WTC11 (cell line): ENCODE measurements around the gene ABCA13. TPM values are rescaled to one million over a fixed set of nuclear protein-coding genes. Genes with fewer than 3 reads are reported as not detected.

Experiments used
- ATAC-seq: fragments of 200-7000 bp; cut with Tn5 transposase; 2 replicates; pipeline ENCODE4 v1.10.0; 2021; ENCODE audit warnings: mild to moderate bottlenecking, moderate library complexity
- CTCF ChIA-PET: fragments of 300-600 bp; sonication (Branson Sonifier 250); formaldehyde crosslinking; loops from one replicate; lab custom pipeline; 2021; ENCODE audit warnings: antibody characterized with exemption; lab: Charles Lee
- POLR2A ChIA-PET: fragments of 350-600 bp; sonication (Branson Sonifier 250); formaldehyde crosslinking; loops from one replicate; lab custom pipeline; 2021; ENCODE audit warnings: antibody characterized with exemption; lab: Charles Lee
- DNase-seq: peaks from one replicate; pipeline ENCODE4 v3.0.0; 2021; ENCODE audit warnings: low spot score
- H3K27ac Mint-ChIP-seq: 2 replicates; pipeline ENCODE4 v1.8.0; 2021; ENCODE audit warnings: mixed read lengths
- H3K27me3 Mint-ChIP-seq: 2 replicates; pipeline ENCODE4 v1.8.0; 2021; ENCODE audit warnings: low read depth, mild to moderate bottlenecking, moderate library complexity, mixed read lengths
- H3K36me3 Mint-ChIP-seq: 2 replicates; pipeline ENCODE4 v1.8.0; 2021; ENCODE audit warnings: mixed read lengths
- H3K4me1 Mint-ChIP-seq: 2 replicates; pipeline ENCODE4 v1.8.0; 2022; ENCODE audit warnings: mixed read lengths
- H3K4me3 Mint-ChIP-seq: 2 replicates; pipeline ENCODE4 v1.8.0; 2021; ENCODE audit warnings: mild to moderate bottlenecking, moderate library complexity, mixed read lengths
- H3K9me3 Mint-ChIP-seq: 2 replicates; pipeline ENCODE4 v1.8.0; 2021; ENCODE audit warnings: mixed read lengths
- AFF4 ChIP-seq: sonication (generic); formaldehyde crosslinking; IDR thresholded peaks from 2 replicates; pipeline ENCODE4 v1.8.1; 2023; ENCODE audit warnings: mild to moderate bottlenecking, missing genetic modification reagents, borderline replicate concordance
- CDX4 ChIP-seq: fragments of 250-450 bp; sonication (Bioruptor Pico); IDR thresholded peaks from 2 replicates; pipeline ENCODE4 v1.9.0; 2021; ENCODE audit warnings: moderate library complexity, mild to moderate bottlenecking, inconsistent platforms, borderline replicate concordance
- CREM ChIP-seq: sonication (generic); formaldehyde crosslinking; IDR thresholded peaks from 2 replicates; pipeline ENCODE4 v1.8.1; 2022; ENCODE audit warnings: mild to moderate bottlenecking, missing genetic modification reagents, moderate library complexity
- ERG ChIP-seq: fragments of 250-450 bp; sonication (Bioruptor Pico); IDR thresholded peaks from 2 replicates; pipeline ENCODE4 v1.8.0; 2021; ENCODE audit warnings: mild to moderate bottlenecking
- FOXJ3 ChIP-seq: sonication (generic); formaldehyde crosslinking; IDR thresholded peaks from 2 replicates; pipeline ENCODE4 v1.9.0; 2021; ENCODE audit warnings: missing genetic modification reagents, mild to moderate bottlenecking, borderline replicate concordance
- FOXK1 ChIP-seq: sonication (generic); formaldehyde crosslinking; IDR thresholded peaks from 2 replicates; pipeline ENCODE4 v1.8.0; 2022; ENCODE audit warnings: mild to moderate bottlenecking, moderate library complexity, missing genetic modification reagents
- JUN ChIP-seq: sonication (generic); formaldehyde crosslinking; IDR thresholded peaks from 2 replicates; pipeline ENCODE4 v1.8.0; 2023; ENCODE audit warnings: mild to moderate bottlenecking, missing genetic modification reagents
- KAT7 ChIP-seq: sonication (generic); formaldehyde crosslinking; IDR thresholded peaks from 2 replicates; pipeline ENCODE4 v1.8.1; 2023; ENCODE audit warnings: missing genetic modification reagents, mild to moderate bottlenecking, borderline replicate concordance
- MLX ChIP-seq: sonication (generic); formaldehyde crosslinking; IDR thresholded peaks from 2 replicates; pipeline ENCODE4 v1.8.1; 2023; ENCODE audit warnings: mild to moderate bottlenecking, missing genetic modification reagents, moderate library complexity
- NFYB ChIP-seq: sonication (generic); formaldehyde crosslinking; conservative IDR thresholded peaks from 2 replicates; pipeline ENCODE4 v1.8.0; 2022; ENCODE audit warnings: low read depth, missing genetic modification reagents
- RELA ChIP-seq: sonication (generic); formaldehyde crosslinking; IDR thresholded peaks from 2 replicates; pipeline ENCODE4 v1.8.1; 2022; ENCODE audit warnings: missing genetic modification reagents, mild to moderate bottlenecking, borderline replicate concordance
- SMAD3 ChIP-seq: sonication (generic); formaldehyde crosslinking; IDR thresholded peaks from 2 replicates; pipeline ENCODE4 v1.8.0; 2022; ENCODE audit warnings: missing genetic modification reagents, mild to moderate bottlenecking, borderline replicate concordance
- SP1 ChIP-seq: sonication (generic); formaldehyde crosslinking; conservative IDR thresholded peaks from 2 replicates; pipeline ENCODE4 v1.8.1; 2022; ENCODE audit warnings: missing genetic modification reagents
- USF1 ChIP-seq: sonication (generic); formaldehyde crosslinking; IDR thresholded peaks from 2 replicates; pipeline ENCODE4 v1.8.0; 2022; ENCODE audit warnings: mild to moderate bottlenecking, missing genetic modification reagents
- ZNF121 ChIP-seq: sonication (generic); formaldehyde crosslinking; IDR thresholded peaks from 2 replicates; pipeline ENCODE4 v1.8.0; 2023; ENCODE audit warnings: missing genetic modification reagents
- ZNF219 ChIP-seq: sonication (generic); formaldehyde crosslinking; IDR thresholded peaks from 2 replicates; pipeline ENCODE4 v1.8.0; 2023; ENCODE audit warnings: missing genetic modification reagents, mild to moderate bottlenecking, borderline replicate concordance
- total RNA-seq: library from RNA; stranded (reverse); gene quantifications from 3 replicates; pipeline ENCODE4 v1.2.3, GENCODE V29; 2021

ABCA13 gene
- total RNA-seq, 1 experiment from 2014 or later: 0.04 TPM

GRCh38 chr7:48217753-48218152, 46.5 kb downstream of the ABCA13 start (continued):
- no peak for TF ChIP-seq AFF4

GRCh38 chr7:48224042-48224441, 52.8 kb downstream of the ABCA13 start:
- ChIA-PET POLR2A (no interaction called here), CTCF (no interaction called here)
- Mint-ChIP-seq H3K4me3 (no peak overlapping the region), H3K27ac (no peak overlapping the region), H3K9me3 (peaks cover 3% of the 10 kb centered on the region; the same call in 1 of the 2 replicates), H3K36me3 (no peaks in the 10 kb centered on the region), H3K27me3 (no peaks in the 10 kb centered on the region), H3K4me1 (no peaks in the 10 kb centered on the region)
- DNase-seq: no peak
- TF ChIP-seq RELA: no peak
- no peak for TF ChIP-seq NFYB
- TF ChIP-seq FOXJ3 (CRISPR knock-in tag): no peak
- TF ChIP-seq JUN (CRISPR knock-in tag): no peak
- no peak for ATAC-seq

GRCh38 chr7:48225101-48225500, 53.8 kb downstream of the ABCA13 start:
- DNase-seq: no peak
- ChIA-PET POLR2A (no interaction called here), CTCF (no interaction called here)
- Mint-ChIP-seq H3K4me1 (no peaks in the 10 kb centered on the region), H3K27ac (no peak overlapping the region), H3K4me3 (no peak overlapping the region), H3K36me3 (no peaks in the 10 kb centered on the region), H3K9me3 (peaks cover 3% of the 10 kb centered on the region; the same call in 1 of the 2 replicates), H3K27me3 (no peaks in the 10 kb centered on the region)
- no peak for ATAC-seq
- no peak for TF ChIP-seq MLX (CRISPR knock-in tag)
- no peak for TF ChIP-seq SMAD3
- no peak for TF ChIP-seq CREM
- TF ChIP-seq USF1 (CRISPR knock-in tag): no peak
- TF ChIP-seq FOXK1 (CRISPR knock-in tag): no peak
- TF ChIP-seq FOXJ3 (CRISPR knock-in tag): no peak
- TF ChIP-seq SP1 (CRISPR knock-in tag): no peak
- TF ChIP-seq ZNF121 (CRISPR knock-in tag): no peak
- TF ChIP-seq CDX4 (CRISPR knock-in tag): no peak
- TF ChIP-seq KAT7 (CRISPR knock-in tag): no peak
- no peak for TF ChIP-seq ERG (CRISPR knock-in tag)
- TF ChIP-seq ZNF219 (CRISPR knock-in tag): no peak
- TF ChIP-seq, all 79 proteins: peak for 0
